H1 (cell line): ENCODE data around the gene SEC16A. TPM values are rescaled to one million over a fixed set of nuclear protein-coding genes. Genes with fewer than 3 reads are reported as not detected.

ENCODE experiments used
- PHF8 ChIP-seq: fragments of 200-600 bp; sonication (generic); conservative IDR thresholded peaks from 2 replicates; pipeline ENCODE4 v1.7.1; 2012; ENCODE audit warnings: low read depth, mild to moderate bottlenecking, inconsistent platforms, low read length, moderate library complexity
- POU5F1 ChIP-seq: IDR thresholded peaks from 2 replicates; pipeline ENCODE4 v1.6.1; 2011; ENCODE audit warnings: low read depth, mild to moderate bottlenecking, low read length, moderate library complexity
- RBBP5 ChIP-seq: IDR thresholded peaks from 2 replicates; pipeline ENCODE4 v1.7.1; 2012; ENCODE audit warnings: low read depth, mild to moderate bottlenecking, inconsistent platforms, low read length, moderate library complexity, borderline replicate concordance
- SAP30 ChIP-seq: fragments of 300-600 bp; sonication (generic); IDR thresholded peaks from 2 replicates; pipeline ENCODE4 v1.7.1; 2012; ENCODE audit warnings: low read length, moderate library complexity, mild to moderate bottlenecking, inconsistent platforms; ENCODE audit not compliant: insufficient read depth, insufficient replicate concordance
- polyA plus RNA-seq, 7 experiments: library from polyadenylated mRNA; depleted of rRNA in 3 of 7; stranded (reverse) in 5 of 7; unstranded in 2 of 7; fragments of >200 nt in 5 of 7; fragments of 200-250 nt in 2 of 7; gene quantifications; 1 replicate in 5 of 7; 2 replicates in 1 of 7; 4 replicates in 1 of 7; pipeline versions ENCODE4 v1.2.1 to v1.2.3, GENCODE V29; 2011 to 2013; ENCODE audit warnings: missing spikeins in 2 of 7, mixed read lengths in 2 of 7
- total RNA-seq: library from RNA; stranded (reverse); fragmentation: NEBNext Ultra II Directional; extraction: Animal tissue kit (Norgen Biotek cat#: 25700); gene quantifications from 2 replicates; pipeline ENCODE4 v1.2.1, GENCODE V29; 2021

The SEC16A gene
- total and polyA plus RNA-seq, 2 of the 8 experiments (the other 6 are each of a cell fraction or from before 2014, with no cell fraction given): 21.6 to 49.0 TPM

- no peak for TF ChIP-seq RBBP5
- TF ChIP-seq POU5F1: no peak
- no peak for TF ChIP-seq PHF8
- TF ChIP-seq SAP30: no peak
Observed at GRCh38 chr9:136528716-136529341, 46.0 kb upstream of the SEC16A start (continued).
